ENCODE results near the gene AGBL4. TPM values are rescaled to one million over a fixed set of nuclear protein-coding genes. Genes with fewer than 3 reads are reported as not detected.

The AGBL4 gene
- polyA plus RNA-seq, 3 donors = 0.05 TPM; not detected in 2

DNA sequence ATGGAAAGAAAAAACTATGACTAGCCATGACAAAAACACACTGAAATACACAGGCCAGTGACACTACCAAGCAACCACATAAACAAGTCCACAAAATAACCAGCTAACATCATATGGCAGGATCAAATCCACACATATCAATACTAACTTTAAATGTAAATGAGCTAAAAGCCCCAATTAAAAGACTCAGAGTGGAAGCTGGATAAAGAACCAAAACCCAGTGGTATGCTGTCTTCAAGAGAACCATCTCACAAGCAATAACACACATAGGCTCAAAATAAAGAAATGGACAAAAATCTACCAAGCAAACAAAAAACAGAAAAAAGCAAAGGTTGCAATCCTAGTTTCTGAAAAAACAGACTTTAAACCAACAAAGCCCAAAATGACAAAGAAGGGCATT lies 770.8 kb downstream of the AGBL4 start:
- H3K9me3 Mint-ChIP-seq = peaks cover 9 to 35% (median 27%) of the 10 kb centered on the region in 7 donors
- intact Hi-C loops (cut with micrococcal nuclease) = no loop called here
- Histone ChIP-seq H3K4me3 (replicated peaks in 1 of 3; ENCODE audit: low read depth in 2 of 3, low read length in 3 of 3) (no peak overlapping the region), H4K20me1 (ENCODE audit: insufficient read depth, low read length) (no peaks in the 10 kb centered on the region), H3K9me3 (replicated peaks in 1 of 2; ENCODE audit: control insufficient read depth in 1 of 2, insufficient read depth in 1 of 2, low read length in 2 of 2) (peaks cover 24 to 25% of the 10 kb centered on the region in 2 donors), H3K9ac (ENCODE audit: insufficient read depth, low read length, poor library complexity, severe bottlenecking) (no peak overlapping the region), H3K4me1 (ENCODE audit: control insufficient read depth in 1 of 2, insufficient read depth in 2 of 2, low read length in 2 of 2) (no peaks in the 10 kb centered on the region), H3K27me3 (ENCODE audit: control insufficient read depth in 2 of 2, insufficient read depth in 2 of 2, low read length in 2 of 2) (no peaks in the 10 kb centered on the region), H3K36me3 (replicated peaks in 1 of 2; ENCODE audit: control insufficient read depth in 1 of 2, insufficient read depth in 2 of 2, low read length in 2 of 2) (no peaks in the 10 kb centered on the region), H3K4me2 (replicated peaks; ENCODE audit: extremely low read depth, low read length, poor library complexity, severe bottlenecking) (no peak overlapping the region), H3K27ac (ENCODE audit: low read depth in 1 of 2, low read length in 2 of 2) (no peak overlapping the region), H3K79me2 (ENCODE audit: insufficient read depth, low read length) (no peaks in the 10 kb centered on the region), H2AFZ (ENCODE audit: insufficient read depth, low read depth, low read length, poor library complexity, severe bottlenecking) (no peak overlapping the region)
- no peak overlapping the region for H3K4me3 Mint-ChIP-seq
- DNase-seq = no peak
- no peaks in the 10 kb centered on the region for H3K36me3 Mint-ChIP-seq
- H3K27ac Mint-ChIP-seq = no peak overlapping the region
- peaks cover 0 to 2% (median 0%) of the 10 kb centered on the region in 3 donors for H3K27me3 Mint-ChIP-seq (ENCODE audit: low read depth in 3 of 3)
- H3K4me1 Mint-ChIP-seq = no peaks in the 10 kb centered on the region
- TF ChIP-seq, protein P1, sequence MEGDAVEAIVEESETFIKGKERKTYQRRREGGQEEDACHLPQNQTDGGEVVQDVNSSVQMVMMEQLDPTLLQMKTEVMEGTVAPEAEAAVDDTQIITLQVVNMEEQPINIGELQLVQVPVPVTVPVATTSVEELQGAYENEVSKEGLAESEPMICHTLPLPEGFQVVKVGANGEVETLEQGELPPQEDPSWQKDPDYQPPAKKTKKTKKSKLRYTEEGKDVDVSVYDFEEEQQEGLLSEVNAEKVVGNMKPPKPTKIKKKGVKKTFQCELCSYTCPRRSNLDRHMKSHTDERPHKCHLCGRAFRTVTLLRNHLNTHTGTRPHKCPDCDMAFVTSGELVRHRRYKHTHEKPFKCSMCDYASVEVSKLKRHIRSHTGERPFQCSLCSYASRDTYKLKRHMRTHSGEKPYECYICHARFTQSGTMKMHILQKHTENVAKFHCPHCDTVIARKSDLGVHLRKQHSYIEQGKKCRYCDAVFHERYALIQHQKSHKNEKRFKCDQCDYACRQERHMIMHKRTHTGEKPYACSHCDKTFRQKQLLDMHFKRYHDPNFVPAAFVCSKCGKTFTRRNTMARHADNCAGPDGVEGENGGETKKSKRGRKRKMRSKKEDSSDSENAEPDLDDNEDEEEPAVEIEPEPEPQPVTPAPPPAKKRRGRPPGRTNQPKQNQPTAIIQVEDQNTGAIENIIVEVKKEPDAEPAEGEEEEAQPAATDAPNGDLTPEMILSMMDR (IDR thresholded peaks at IDR 0.05) = no peak

DNA sequence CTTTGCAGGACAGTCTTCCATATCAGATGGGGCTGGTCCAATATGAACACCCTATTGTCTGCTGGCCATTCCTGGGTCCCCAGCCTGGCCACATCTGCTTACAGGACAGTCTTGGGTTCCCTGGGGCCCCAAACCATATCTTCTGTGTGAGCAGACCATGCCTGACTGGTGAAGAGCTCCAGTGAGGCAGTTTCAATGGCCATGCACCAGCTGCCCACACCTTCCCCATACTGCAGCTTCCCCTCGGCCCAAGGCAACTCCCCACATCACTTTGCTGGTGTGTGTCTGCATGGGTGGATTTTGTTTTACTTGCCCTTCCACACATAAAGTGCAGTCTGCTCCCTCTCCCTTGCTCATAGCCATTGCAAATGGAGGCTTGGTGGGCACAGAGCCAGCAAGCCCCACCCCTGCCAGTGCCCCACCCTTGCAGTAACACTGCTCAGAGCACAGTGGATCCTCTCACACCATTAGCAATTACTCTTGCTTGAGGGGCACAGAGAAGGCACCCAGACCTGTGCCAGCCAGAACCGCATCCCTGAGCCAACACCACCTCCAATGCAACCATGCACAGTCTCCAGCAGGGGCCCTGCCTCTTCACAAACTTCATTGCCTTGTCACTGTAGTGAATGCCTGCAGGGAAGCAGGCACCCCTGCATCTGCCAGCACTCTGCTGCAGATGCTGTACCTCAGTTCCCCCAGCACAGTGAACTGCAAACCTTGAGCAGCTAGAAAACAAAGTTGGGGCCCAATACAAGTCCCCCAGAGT lies 772.6 kb downstream of the AGBL4 start:
- no peaks in the 10 kb centered on the region for H4K20me1 ChIP-seq (ENCODE audit: insufficient read depth, low read length)
- H3K27ac ChIP-seq (ENCODE audit: low read depth in 1 of 2, low read length in 2 of 2) = no peak overlapping the region
- peaks cover 16% of the 10 kb centered on the region in 2 donors for H3K9me3 ChIP-seq (replicated peaks in 1 of 2; ENCODE audit: control insufficient read depth in 1 of 2, insufficient read depth in 1 of 2, low read length in 2 of 2)
- no peak overlapping the region for H3K4me3 ChIP-seq (replicated peaks in 1 of 3; ENCODE audit: low read depth in 2 of 3, low read length in 3 of 3)
- Mint-ChIP-seq H3K4me3 (no peak overlapping the region), H3K4me1 (no peaks in the 10 kb centered on the region), H3K27me3 (ENCODE audit: low read depth in 3 of 3) (peaks cover 0 to 2% (median 0%) of the 10 kb centered on the region in 3 donors), H3K36me3 (no peaks in the 10 kb centered on the region), H3K27ac (no peak overlapping the region), H3K9me3 (peaks cover 4 to 28% (median 17%) of the 10 kb centered on the region in 7 donors)
- no peaks in the 10 kb centered on the region for H3K36me3 ChIP-seq (replicated peaks in 1 of 2; ENCODE audit: control insufficient read depth in 1 of 2, insufficient read depth in 2 of 2, low read length in 2 of 2)
- no peak overlapping the region for H2AFZ ChIP-seq (ENCODE audit: insufficient read depth, low read depth, low read length, poor library complexity, severe bottlenecking)
- DNase-seq = no peak
- H3K9ac ChIP-seq (ENCODE audit: insufficient read depth, low read length, poor library complexity, severe bottlenecking) = no peak overlapping the region
- H3K4me1 ChIP-seq (ENCODE audit: control insufficient read depth in 1 of 2, insufficient read depth in 2 of 2, low read length in 2 of 2) = no peaks in the 10 kb centered on the region
- no peak overlapping the region for H3K4me2 ChIP-seq (replicated peaks; ENCODE audit: extremely low read depth, low read length, poor library complexity, severe bottlenecking)
- no peaks in the 10 kb centered on the region for H3K79me2 ChIP-seq (ENCODE audit: insufficient read depth, low read length)
- intact Hi-C loops (cut with micrococcal nuclease) = no loop called here
- TF ChIP-seq, protein P1 (IDR thresholded peaks at IDR 0.05) = no peak
- no peaks in the 10 kb centered on the region for H3K27me3 ChIP-seq (ENCODE audit: control insufficient read depth in 2 of 2, insufficient read depth in 2 of 2, low read length in 2 of 2)
- WGBS (ENCODE audit: insufficient coverage) = 86% methylated on average over 1 of the region's 2 CpGs
